HEK293 (cell line): ENCODE results near the gene VGLL4.

Experiments
- HIC1 ChIP-seq: fragments of 450-650 bp; formaldehyde crosslinking; IDR thresholded peaks from 2 replicates; pipeline ENCODE4 v1.5.1; 2016; ENCODE audit warnings: missing biosample characterization, missing genetic modification characterization
- SP7 ChIP-seq: fragments of 450-650 bp; formaldehyde crosslinking; IDR thresholded peaks from 2 replicates; pipeline ENCODE4 v1.5.1; 2016; ENCODE audit warnings: missing biosample characterization, missing genetic modification characterization
- YY1 ChIP-seq: fragments of 450-650 bp; formaldehyde crosslinking; IDR thresholded peaks from 2 replicates; pipeline ENCODE4 v1.5.1; 2018; ENCODE audit warnings: missing biosample characterization, missing genetic modification characterization
- ZBTB49 ChIP-seq: fragments of 450-650 bp; formaldehyde crosslinking; IDR thresholded peaks from 2 replicates; pipeline ENCODE4 v1.5.1; 2016; ENCODE audit warnings: missing biosample characterization, missing genetic modification characterization, low read depth
- ZBTB8A ChIP-seq: fragments of 450-650 bp; formaldehyde crosslinking; IDR thresholded peaks from 2 replicates; pipeline ENCODE4 v1.5.1; 2016; ENCODE audit warnings: missing biosample characterization, missing genetic modification characterization
- ZFP69B ChIP-seq: fragments of 450-650 bp; formaldehyde crosslinking; IDR thresholded peaks from 2 replicates; pipeline ENCODE4 v1.5.1; 2016; ENCODE audit warnings: missing biosample characterization, missing genetic modification characterization
- ZIC2 ChIP-seq: fragments of 450-650 bp; formaldehyde crosslinking; IDR thresholded peaks from 2 replicates; pipeline ENCODE4 v1.5.1; 2016; ENCODE audit warnings: missing biosample characterization, missing genetic modification characterization
- ZNF133 ChIP-seq: fragments of 450-650 bp; formaldehyde crosslinking; IDR thresholded peaks from 2 replicates; pipeline ENCODE4 v1.5.1; 2016; ENCODE audit warnings: missing biosample characterization, missing genetic modification characterization
- ZNF138 ChIP-seq: fragments of 450-650 bp; formaldehyde crosslinking; IDR thresholded peaks from 2 replicates; pipeline ENCODE4 v1.5.1; 2016; ENCODE audit warnings: missing biosample characterization, missing genetic modification characterization, borderline replicate concordance
- ZNF26 ChIP-seq: fragments of 450-650 bp; formaldehyde crosslinking; IDR thresholded peaks from 2 replicates; pipeline ENCODE4 v1.5.1; 2016; ENCODE audit warnings: missing biosample characterization, missing genetic modification characterization
- ZNF266 ChIP-seq: fragments of 450-650 bp; formaldehyde crosslinking; IDR thresholded peaks from 2 replicates; pipeline ENCODE4 v1.5.1; 2016; ENCODE audit warnings: missing biosample characterization, missing genetic modification characterization, low read depth
- ZNF324 ChIP-seq: fragments of 450-650 bp; formaldehyde crosslinking; IDR thresholded peaks from 2 replicates; pipeline ENCODE4 v1.5.1; 2016; ENCODE audit warnings: missing biosample characterization, missing genetic modification characterization
- ZNF362 ChIP-seq: fragments of 450-650 bp; formaldehyde crosslinking; IDR thresholded peaks from 2 replicates; pipeline ENCODE4 v1.5.1; 2016; ENCODE audit warnings: missing biosample characterization, missing genetic modification characterization
- ZNF37A ChIP-seq: fragments of 450-650 bp; IDR thresholded peaks from 2 replicates; pipeline ENCODE4 v1.5.1; 2018; ENCODE audit warnings: missing biosample characterization, missing genetic modification characterization
- ZNF398 ChIP-seq: fragments of 450-650 bp; formaldehyde crosslinking; IDR thresholded peaks from 2 replicates; pipeline ENCODE4 v1.5.1; 2017; ENCODE audit warnings: missing biosample characterization, missing genetic modification characterization
- ZNF501 ChIP-seq: fragments of 450-650 bp; formaldehyde crosslinking; IDR thresholded peaks from 2 replicates; pipeline ENCODE4 v1.5.1; 2016; ENCODE audit warnings: missing biosample characterization, missing genetic modification characterization
- ZNF518A ChIP-seq: fragments of 450-650 bp; formaldehyde crosslinking; conservative IDR thresholded peaks from 2 replicates; pipeline ENCODE4 v1.5.1; 2016; ENCODE audit warnings: low read depth, missing biosample characterization, missing genetic modification characterization
- ZNF596 ChIP-seq: fragments of 450-650 bp; IDR thresholded peaks from 2 replicates; pipeline ENCODE4 v1.5.0; 2018; ENCODE audit warnings: missing biosample characterization, mild to moderate bottlenecking, missing genetic modification characterization, moderate library complexity
- ZNF621 ChIP-seq: fragments of 450-650 bp; formaldehyde crosslinking; IDR thresholded peaks from 2 replicates; pipeline ENCODE4 v1.5.1; 2017; ENCODE audit warnings: missing biosample characterization, missing genetic modification characterization
- ZNF76 ChIP-seq: fragments of 450-650 bp; formaldehyde crosslinking; IDR thresholded peaks from 2 replicates; pipeline ENCODE4; 2016; ENCODE audit warnings: low read depth, missing biosample characterization, missing genetic modification characterization, borderline replicate concordance
- ZNF776 ChIP-seq: fragments of 450-650 bp; formaldehyde crosslinking; IDR thresholded peaks from 2 replicates; pipeline ENCODE4 v1.5.0; 2017; ENCODE audit warnings: missing biosample characterization, missing genetic modification characterization, borderline replicate concordance
- ZNF837 ChIP-seq: fragments of 450-650 bp; formaldehyde crosslinking; IDR thresholded peaks from 2 replicates; pipeline ENCODE4 v1.5.1; 2016; ENCODE audit warnings: missing biosample characterization, missing genetic modification characterization
- ZNF843 ChIP-seq: fragments of 450-650 bp; formaldehyde crosslinking; IDR thresholded peaks from 2 replicates; pipeline ENCODE4 v1.5.1; 2016; ENCODE audit warnings: missing biosample characterization, missing genetic modification characterization
- ZSCAN4 ChIP-seq: fragments of 450-650 bp; formaldehyde crosslinking; IDR thresholded peaks from 2 replicates; pipeline ENCODE4 v1.5.1; 2017; ENCODE audit warnings: missing biosample characterization, missing genetic modification characterization

The VGLL4 gene

GRCh38 chr3:11643605-11644087 is at the start of gene VGLL4 (continued):
- TF ChIP-seq ZNF138 (tag by site-specific recombination), result no peak
- no peak for TF ChIP-seq YY1 (tag by site-specific recombination)
- peak; percentile 43; the same call in 1 of the 2 replicates for TF ChIP-seq ZNF133 (tag by site-specific recombination)
- no peak for TF ChIP-seq ZNF518A (tag by site-specific recombination)
- TF ChIP-seq ZNF621, result no peak
- TF ChIP-seq ZNF324, result peak; percentile 67; the same call in 1 of the 2 replicates
- TF ChIP-seq ZNF37A (tag by site-specific recombination), result no peak
- no peak for TF ChIP-seq ZNF843 (tag by site-specific recombination)
- TF ChIP-seq ZBTB8A (tag by site-specific recombination), result peak; percentile 88
- peak; percentile 73 for TF ChIP-seq ZIC2
- TF ChIP-seq ZNF266 (tag by site-specific recombination), result no peak
- peak; percentile 98 for TF ChIP-seq ZNF362
- TF ChIP-seq ZNF501 (tag by site-specific recombination), result no peak
- no peak for TF ChIP-seq ZNF776 (tag by site-specific recombination)
- peak; percentile 71; the same call in 1 of the 2 replicates for TF ChIP-seq HIC1
- no peak for TF ChIP-seq ZBTB49 (tag by site-specific recombination)
- TF ChIP-seq SP7 (tag by site-specific recombination), result peak; percentile 70
- TF ChIP-seq ZNF837, result peak; percentile 92
- no peak for TF ChIP-seq ZSCAN4 (tag by site-specific recombination)
- 0 out of 2 replicates have a peak, but pooled peaks have one; percentile 50 for TF ChIP-seq ZNF596 (tag by site-specific recombination)
- no peak for TF ChIP-seq ZNF26 (tag by site-specific recombination)
- no peak for TF ChIP-seq ZNF76 (tag by site-specific recombination)
- 0 out of 2 replicates have a peak, but pooled peaks have one; percentile 27 for TF ChIP-seq ZFP69B (tag by site-specific recombination)
- TF ChIP-seq ZNF398 (tag by site-specific recombination), result no peak
